ENCODE results near the gene ZDHHC7. TPM values are rescaled to one million over a fixed set of nuclear protein-coding genes. Genes with fewer than 3 reads are reported as not detected.

Gene ZDHHC7
- total RNA-seq, 2 experiments from 2014 or later = 22.5 to 24.3 TPM

- ChIA-PET POLR2A (interaction anchor here (0.7 kb wide), 1 partner anchor 34 kb away, joined by 3 read pairs; no protein-coding TSS in a partner anchor), CTCF (ENCODE audit: unreplicated experiment) (no interaction called here)
- no peak overlapping the region for H3K4me2 ChIP-seq (ENCODE audit: low read length)
- DNase-seq (ENCODE audit: low spot score) = no peak
- no TSS peak for BruUV-seq (replicated peaks)
- no peak for TF ChIP-seq EZH2phosphoT487 (IDR thresholded peaks at IDR 0.05; ENCODE audit: borderline replicate concordance, low read depth, low read length)
- TF ChIP-seq, protein P1, sequence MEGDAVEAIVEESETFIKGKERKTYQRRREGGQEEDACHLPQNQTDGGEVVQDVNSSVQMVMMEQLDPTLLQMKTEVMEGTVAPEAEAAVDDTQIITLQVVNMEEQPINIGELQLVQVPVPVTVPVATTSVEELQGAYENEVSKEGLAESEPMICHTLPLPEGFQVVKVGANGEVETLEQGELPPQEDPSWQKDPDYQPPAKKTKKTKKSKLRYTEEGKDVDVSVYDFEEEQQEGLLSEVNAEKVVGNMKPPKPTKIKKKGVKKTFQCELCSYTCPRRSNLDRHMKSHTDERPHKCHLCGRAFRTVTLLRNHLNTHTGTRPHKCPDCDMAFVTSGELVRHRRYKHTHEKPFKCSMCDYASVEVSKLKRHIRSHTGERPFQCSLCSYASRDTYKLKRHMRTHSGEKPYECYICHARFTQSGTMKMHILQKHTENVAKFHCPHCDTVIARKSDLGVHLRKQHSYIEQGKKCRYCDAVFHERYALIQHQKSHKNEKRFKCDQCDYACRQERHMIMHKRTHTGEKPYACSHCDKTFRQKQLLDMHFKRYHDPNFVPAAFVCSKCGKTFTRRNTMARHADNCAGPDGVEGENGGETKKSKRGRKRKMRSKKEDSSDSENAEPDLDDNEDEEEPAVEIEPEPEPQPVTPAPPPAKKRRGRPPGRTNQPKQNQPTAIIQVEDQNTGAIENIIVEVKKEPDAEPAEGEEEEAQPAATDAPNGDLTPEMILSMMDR (conservative IDR thresholded peaks at IDR 0.05; ENCODE audit: low read length) = no peak
- intact Hi-C loops (cut with micrococcal nuclease; ENCODE audit: unreplicated experiment) = no loop called here
- no peak overlapping the region for H3K4me3 ChIP-seq (ENCODE audit: low read depth, low read length, poor library complexity, severe bottlenecking)
- H4K20me1 ChIP-seq (ENCODE audit: insufficient read depth, low read length) = no peaks in the 10 kb centered on the region
- no peak overlapping the region for H3K27ac ChIP-seq (ENCODE audit: low read depth, low read length, poor library complexity, severe bottlenecking)
- H3K9me2 ChIP-seq (ENCODE audit: insufficient read depth, low read length) = no peaks in the 10 kb centered on the region
- H2AFZ ChIP-seq (ENCODE audit: low read length) = no peak overlapping the region
- H3K9me3 ChIP-seq (ENCODE audit: low read length) = no peaks in the 10 kb centered on the region
- no peaks in the 10 kb centered on the region for H3K79me2 ChIP-seq (ENCODE audit: insufficient read depth, low read depth, low read length)
- no peaks in the 10 kb centered on the region for H3K4me1 ChIP-seq (ENCODE audit: insufficient read depth, low read length, poor library complexity, severe bottlenecking)
- no peaks in the 10 kb centered on the region for H3K36me3 ChIP-seq (ENCODE audit: insufficient read depth, low read length)
These were observed 34.5 kb upstream of the ZDHHC7 start for GRCh38 chr16:85045641-85046471.

GRCh38 chr16:85045077-85045476, 33.7 kb upstream of the ZDHHC7 start:
- H3K79me2 ChIP-seq (ENCODE audit: insufficient read depth, low read depth, low read length) = no peaks in the 10 kb centered on the region
- TF ChIP-seq EZH2phosphoT487 (IDR thresholded peaks at IDR 0.05; ENCODE audit: borderline replicate concordance, low read depth, low read length) = no peak
- TF ChIP-seq, protein P1 (conservative IDR thresholded peaks at IDR 0.05; ENCODE audit: low read length) = no peak
- H2AFZ ChIP-seq (ENCODE audit: low read length) = no peak overlapping the region
- H3K4me2 ChIP-seq (ENCODE audit: low read length) = no peak overlapping the region
- H3K4me1 ChIP-seq (ENCODE audit: insufficient read depth, low read length, poor library complexity, severe bottlenecking) = no peaks in the 10 kb centered on the region
- ChIA-PET POLR2A (no interaction called here), CTCF (ENCODE audit: unreplicated experiment) (no interaction called here)
- H3K27ac ChIP-seq (ENCODE audit: low read depth, low read length, poor library complexity, severe bottlenecking) = no peak overlapping the region
- H4K20me1 ChIP-seq (ENCODE audit: insufficient read depth, low read length) = no peaks in the 10 kb centered on the region
- H3K9me2 ChIP-seq (ENCODE audit: insufficient read depth, low read length) = no peaks in the 10 kb centered on the region
- no peak overlapping the region for H3K4me3 ChIP-seq (ENCODE audit: low read depth, low read length, poor library complexity, severe bottlenecking)
- no peak for DNase-seq (ENCODE audit: low spot score)
- H3K9me3 ChIP-seq (ENCODE audit: low read length) = no peaks in the 10 kb centered on the region
- no TSS peak for BruUV-seq (replicated peaks)
- intact Hi-C loops (cut with micrococcal nuclease; ENCODE audit: unreplicated experiment) = no loop called here
- H3K36me3 ChIP-seq (ENCODE audit: insufficient read depth, low read length) = no peaks in the 10 kb centered on the region

DNA sequence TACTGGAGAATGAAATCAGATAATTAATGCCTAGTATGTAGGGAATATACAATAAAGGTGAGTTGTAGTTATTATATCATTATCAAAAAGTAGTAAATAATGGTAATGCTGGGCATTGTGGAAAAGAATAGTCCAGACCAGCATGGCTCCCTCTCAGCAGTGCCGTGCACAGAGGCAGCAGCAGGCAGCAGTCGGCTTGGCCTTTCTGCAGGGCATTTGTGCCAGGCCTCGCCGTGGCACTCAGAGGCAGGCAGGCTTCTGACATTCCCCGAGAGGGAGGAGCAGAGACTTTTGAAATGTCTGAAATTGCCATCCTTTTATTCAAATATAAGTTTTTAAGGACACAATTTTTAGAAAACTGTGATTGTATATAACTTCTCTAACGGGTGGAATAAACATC, 31.3 kb upstream of the ZDHHC7 start:
- H3K4me3 ChIP-seq (ENCODE audit: low read depth, low read length, poor library complexity, severe bottlenecking) = no peak overlapping the region
- intact Hi-C loops (cut with micrococcal nuclease; ENCODE audit: unreplicated experiment) = no loop called here
- H3K9me2 ChIP-seq (ENCODE audit: insufficient read depth, low read length) = no peaks in the 10 kb centered on the region
- no peak overlapping the region for H3K27ac ChIP-seq (ENCODE audit: low read depth, low read length, poor library complexity, severe bottlenecking)
- H3K4me1 ChIP-seq (ENCODE audit: insufficient read depth, low read length, poor library complexity, severe bottlenecking) = no peaks in the 10 kb centered on the region
- no peaks in the 10 kb centered on the region for H3K79me2 ChIP-seq (ENCODE audit: insufficient read depth, low read depth, low read length)
- ChIA-PET CTCF (ENCODE audit: unreplicated experiment) (no interaction called here), POLR2A (interaction anchor here (0.6 to 1.1 kb wide), 2 partner anchors 21 to 32 kb away, joined by 3 read pairs; no protein-coding TSS in a partner anchor)
- H3K4me2 ChIP-seq (ENCODE audit: low read length) = no peak overlapping the region
- H2AFZ ChIP-seq (ENCODE audit: low read length) = no peak overlapping the region
- DNase-seq (ENCODE audit: low spot score) = no peak
- no peaks in the 10 kb centered on the region for H3K9me3 ChIP-seq (ENCODE audit: low read length)
- BruUV-seq (replicated peaks) = no TSS peak
- no peaks in the 10 kb centered on the region for H4K20me1 ChIP-seq (ENCODE audit: insufficient read depth, low read length)
- no peaks in the 10 kb centered on the region for H3K36me3 ChIP-seq (ENCODE audit: insufficient read depth, low read length)
- TF ChIP-seq EZH2phosphoT487 (IDR thresholded peaks at IDR 0.05; ENCODE audit: borderline replicate concordance, low read depth, low read length) = no peak
- TF ChIP-seq, protein P1 (conservative IDR thresholded peaks at IDR 0.05; ENCODE audit: low read length) = no peak
